Type B pancreatic cell (in vitro differentiated cells): ENCODE measurements around the gene ST6GAL1. TPM values are rescaled to one million over a fixed set of nuclear protein-coding genes. Genes with fewer than 3 reads are reported as not detected.

Source experiments
- DNase-seq: peaks from one replicate; pipeline ENCODE4 v3.0.0; 2021; ENCODE audit warnings: mixed read lengths; ENCODE audit not compliant: unreplicated experiment; ENCODE audit errors: extremely low spot score
- H3K27ac Mint-ChIP-seq: 2 replicates; pipeline ENCODE4 v1.8.0; 2021; ENCODE audit warnings: mild to moderate bottlenecking, mixed read lengths
- H3K27me3 Mint-ChIP-seq: 2 replicates; pipeline ENCODE4 v1.8.0; 2021; ENCODE audit warnings: mixed read lengths
- H3K36me3 Mint-ChIP-seq: 2 replicates; pipeline ENCODE4 v1.8.0; 2021; ENCODE audit warnings: mixed read lengths
- H3K4me1 Mint-ChIP-seq: one replicate; pipeline ENCODE4 v1.8.0; 2021; ENCODE audit warnings: mixed read lengths; ENCODE audit not compliant: unreplicated experiment
- H3K4me3 Mint-ChIP-seq: 2 replicates; pipeline ENCODE4 v1.8.0; 2021; ENCODE audit warnings: mild to moderate bottlenecking, mixed read lengths
- H3K9me3 Mint-ChIP-seq: 2 replicates; pipeline ENCODE4 v1.8.0; 2021; ENCODE audit warnings: mixed read lengths
- total RNA-seq: library from RNA; stranded (reverse); gene quantifications from 2 replicates; pipeline ENCODE4 v1.2.1, GENCODE V29; 2021; ENCODE audit warnings: low replicate concordance
- TF ChIP-seq, protein P1 (sequence below): fragments of 200-600 bp; sonication (generic); conservative IDR thresholded peaks from 2 replicates; pipeline ENCODE4 v1.5.0; 2021; ENCODE audit warnings: antibody characterized with exemption, mild to moderate bottlenecking

The ST6GAL1 gene
- total RNA-seq, 1 donor from 2014 or later = 51.8 TPM

DNA sequence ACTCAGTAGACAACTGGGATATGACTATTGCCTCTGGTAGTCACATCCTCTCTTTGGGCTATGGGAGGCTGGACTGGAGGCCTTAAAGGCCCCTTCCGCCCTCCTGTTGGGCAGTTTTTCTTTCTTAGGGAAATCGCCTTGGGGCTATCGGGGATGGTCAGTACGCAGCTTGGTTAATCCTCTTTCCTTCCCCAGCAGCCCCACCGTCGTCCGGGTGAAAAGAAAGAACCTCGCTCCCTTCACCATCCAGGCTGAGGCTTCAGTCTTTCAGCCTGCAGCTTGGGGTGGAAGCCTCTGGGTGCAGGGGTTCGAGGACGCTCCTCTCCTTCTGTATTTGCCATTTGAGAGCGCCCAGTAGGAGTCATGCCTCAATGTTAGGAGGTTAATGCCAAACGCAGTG, 641 bp upstream of the ST6GAL1 start:
- TF ChIP-seq, protein P1, sequence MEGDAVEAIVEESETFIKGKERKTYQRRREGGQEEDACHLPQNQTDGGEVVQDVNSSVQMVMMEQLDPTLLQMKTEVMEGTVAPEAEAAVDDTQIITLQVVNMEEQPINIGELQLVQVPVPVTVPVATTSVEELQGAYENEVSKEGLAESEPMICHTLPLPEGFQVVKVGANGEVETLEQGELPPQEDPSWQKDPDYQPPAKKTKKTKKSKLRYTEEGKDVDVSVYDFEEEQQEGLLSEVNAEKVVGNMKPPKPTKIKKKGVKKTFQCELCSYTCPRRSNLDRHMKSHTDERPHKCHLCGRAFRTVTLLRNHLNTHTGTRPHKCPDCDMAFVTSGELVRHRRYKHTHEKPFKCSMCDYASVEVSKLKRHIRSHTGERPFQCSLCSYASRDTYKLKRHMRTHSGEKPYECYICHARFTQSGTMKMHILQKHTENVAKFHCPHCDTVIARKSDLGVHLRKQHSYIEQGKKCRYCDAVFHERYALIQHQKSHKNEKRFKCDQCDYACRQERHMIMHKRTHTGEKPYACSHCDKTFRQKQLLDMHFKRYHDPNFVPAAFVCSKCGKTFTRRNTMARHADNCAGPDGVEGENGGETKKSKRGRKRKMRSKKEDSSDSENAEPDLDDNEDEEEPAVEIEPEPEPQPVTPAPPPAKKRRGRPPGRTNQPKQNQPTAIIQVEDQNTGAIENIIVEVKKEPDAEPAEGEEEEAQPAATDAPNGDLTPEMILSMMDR = no peak
- Mint-ChIP-seq H3K27me3 (peaks cover 29% of the 10 kb centered on the region), H3K9me3 (no peaks in the 10 kb centered on the region), H3K4me1 (peaks cover 27% of the 10 kb centered on the region), H3K4me3 (peak overlapping the region; percentile 96), H3K27ac (peak overlapping the region; percentile 66), H3K36me3 (peaks cover 4% of the 10 kb centered on the region)
- DNase-seq = no peak

DNA sequence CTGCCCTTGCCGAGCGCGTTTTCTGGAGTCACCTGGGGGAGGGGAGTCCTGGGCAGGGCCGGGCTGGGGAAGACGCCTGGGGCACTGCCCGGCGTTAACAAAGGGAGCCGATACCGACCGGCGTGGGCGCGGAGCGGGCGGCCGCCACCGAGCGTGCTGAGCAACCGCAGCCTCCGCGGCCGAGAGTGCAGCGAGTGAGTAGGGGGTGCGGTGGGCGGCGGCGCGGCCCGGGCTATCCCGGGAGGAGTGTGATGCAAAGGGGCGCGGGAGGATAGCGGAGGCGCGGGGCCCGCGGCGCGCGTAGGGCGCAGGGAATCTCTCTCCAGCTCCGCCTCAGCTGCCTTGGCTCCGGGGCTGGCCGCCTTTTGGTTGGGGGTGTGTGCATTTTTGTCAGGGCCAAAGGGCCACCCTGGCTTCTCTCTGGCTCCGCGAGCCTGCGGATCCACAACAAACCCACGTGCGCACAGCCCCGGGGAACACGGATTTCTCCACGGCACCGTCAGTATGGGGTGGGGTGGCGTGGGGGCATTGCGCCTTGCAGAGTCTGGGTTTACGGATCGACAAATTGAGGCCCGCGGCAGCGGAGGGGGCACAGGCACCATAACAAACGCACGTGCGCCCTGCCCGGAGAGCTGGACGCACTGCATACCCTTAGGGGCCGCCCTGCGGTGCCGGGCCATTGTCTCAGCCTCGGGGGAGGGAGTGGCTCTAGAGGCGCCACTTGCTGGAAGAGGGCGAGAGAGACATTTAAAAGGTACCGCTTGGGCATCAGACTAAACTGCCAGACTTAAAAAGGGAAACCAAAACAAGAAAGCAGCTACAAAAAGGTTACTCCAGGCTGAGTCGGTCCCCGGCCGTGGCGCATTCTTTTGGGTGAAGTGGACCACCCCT, 560 bp downstream of the ST6GAL1 start:
- TF ChIP-seq, protein P1 = no peak
- Mint-ChIP-seq H3K27ac (peak overlapping the region; percentile 85), H3K27me3 (peaks cover 29% of the 10 kb centered on the region), H3K4me1 (peaks cover 14% of the 10 kb centered on the region), H3K4me3 (peak overlapping the region; percentile 96), H3K36me3 (peaks cover 12% of the 10 kb centered on the region), H3K9me3 (no peaks in the 10 kb centered on the region)
- DNase-seq = peak; percentile 75

DNA sequence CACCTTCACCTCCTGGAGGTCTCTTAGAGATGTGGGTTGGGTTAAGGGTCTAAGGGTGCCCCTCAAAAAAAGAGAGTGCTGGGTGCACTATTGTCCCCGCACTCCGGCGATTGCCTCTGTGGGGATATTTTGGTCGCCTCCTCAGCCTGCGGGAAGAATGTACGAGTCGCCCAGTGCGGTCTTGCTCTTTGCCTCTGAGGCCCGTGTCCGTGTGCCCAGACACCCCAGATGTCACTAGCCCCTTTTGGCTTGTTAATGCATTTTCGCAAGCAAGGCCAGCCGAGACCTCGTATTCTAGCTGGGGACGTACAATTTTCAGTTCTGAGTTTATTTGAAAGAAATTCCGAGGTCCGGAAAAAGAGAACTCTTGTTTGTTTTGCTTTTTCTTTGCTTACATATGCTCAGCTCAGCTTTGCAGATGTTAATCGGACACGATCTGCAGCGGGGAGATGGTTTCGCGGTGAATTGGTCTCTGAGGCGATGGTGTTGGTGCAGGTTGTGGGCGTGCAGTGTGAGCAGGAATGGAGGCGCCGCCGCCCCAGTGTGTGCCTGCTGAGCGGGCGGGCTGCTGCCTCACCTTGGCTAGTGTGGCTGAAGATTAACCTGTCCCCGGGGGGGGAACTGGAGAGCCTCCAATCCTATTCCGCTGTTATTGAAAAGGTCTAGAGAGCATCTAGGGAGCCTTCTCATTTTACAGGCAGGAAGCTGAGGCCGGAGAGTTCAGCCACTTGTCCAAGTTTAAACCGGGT, 1.4 kb downstream of the ST6GAL1 start:
- Mint-ChIP-seq H3K9me3 (no peaks in the 10 kb centered on the region), H3K27ac (peak overlapping the region; percentile 85), H3K4me3 (peak overlapping the region; percentile 96), H3K27me3 (peaks cover 29% of the 10 kb centered on the region), H3K36me3 (peaks cover 12% of the 10 kb centered on the region), H3K4me1 (peaks cover 14% of the 10 kb centered on the region)
- TF ChIP-seq, protein P1 = no peak
- no peak for DNase-seq

DNA sequence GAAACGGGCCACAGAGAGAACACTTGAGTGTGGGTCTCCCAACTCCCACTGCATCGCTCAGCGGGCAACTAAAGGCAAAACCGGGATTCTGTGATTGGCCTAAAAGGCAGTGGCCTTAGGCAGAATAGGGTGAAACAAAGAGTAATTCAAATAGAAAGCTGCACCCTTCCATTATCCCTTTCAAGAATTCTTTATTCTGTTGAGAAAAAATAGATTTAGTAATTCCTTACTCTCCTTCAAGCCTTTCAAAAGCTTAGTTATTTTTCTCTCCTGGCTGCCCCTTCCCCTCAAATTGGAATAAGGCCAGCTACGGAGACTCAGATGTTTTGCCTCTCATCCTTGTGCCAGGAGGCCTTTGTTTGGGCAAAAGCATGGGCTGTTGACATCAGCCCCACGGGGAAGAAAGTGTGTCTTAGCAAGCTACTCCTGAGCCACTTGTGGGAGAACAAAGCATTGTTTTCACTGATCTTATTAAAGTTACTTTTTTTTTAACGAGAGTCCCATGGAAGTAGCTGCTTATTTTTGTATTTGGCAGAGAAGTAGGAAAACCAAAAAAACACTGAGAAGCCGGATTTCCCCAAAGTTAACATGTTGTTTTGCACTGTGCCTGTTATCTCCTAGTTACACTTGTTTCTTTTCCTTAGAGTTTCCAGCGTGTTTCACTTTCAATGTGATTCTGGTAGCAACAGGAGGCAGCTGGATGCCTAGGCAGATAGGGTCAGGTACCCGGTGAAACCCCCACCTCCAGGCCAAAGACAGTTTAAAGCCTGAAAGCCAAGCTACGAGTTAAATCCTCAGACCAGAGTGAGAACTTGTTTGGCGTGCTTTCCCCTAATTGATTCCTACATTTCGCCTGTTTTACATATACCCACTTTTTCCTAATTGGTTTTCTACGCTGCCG, 2.2 kb downstream of the ST6GAL1 start:
- TF ChIP-seq, protein P1 = no peak
- Mint-ChIP-seq H3K27ac (peak overlapping the region; percentile 85), H3K27me3 (peaks cover 29% of the 10 kb centered on the region), H3K4me3 (peak overlapping the region; percentile 96), H3K36me3 (peaks cover 12% of the 10 kb centered on the region), H3K4me1 (peaks cover 14% of the 10 kb centered on the region), H3K9me3 (no peaks in the 10 kb centered on the region)
- DNase-seq = no peak

DNA sequence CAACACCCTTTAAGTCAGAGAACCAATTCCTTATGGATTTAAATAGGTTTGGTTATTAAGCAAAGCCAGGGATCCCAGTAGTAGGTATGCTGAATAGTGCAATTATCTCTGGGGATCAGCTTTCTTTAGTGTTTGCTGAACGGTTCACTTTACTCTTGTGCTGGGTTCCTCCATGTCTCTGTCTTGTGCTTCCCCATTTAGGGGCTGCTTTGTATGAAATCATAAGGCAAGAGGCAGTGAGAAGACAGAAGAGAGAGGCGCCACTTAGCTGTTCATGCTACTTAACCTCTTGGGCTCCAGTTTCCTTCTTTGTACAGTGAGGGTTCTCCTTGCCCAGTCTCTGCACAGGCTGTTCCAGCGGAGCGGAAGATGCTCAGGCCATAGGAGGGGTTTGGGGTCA, 3.5 kb downstream of the ST6GAL1 start:
- Mint-ChIP-seq H3K27me3 (peaks cover 29% of the 10 kb centered on the region), H3K27ac (no peak overlapping the region), H3K4me3 (no peak overlapping the region), H3K4me1 (peaks cover 20% of the 10 kb centered on the region), H3K9me3 (no peaks in the 10 kb centered on the region), H3K36me3 (peaks cover 18% of the 10 kb centered on the region)
- DNase-seq = no peak
- TF ChIP-seq, protein P1 = no peak
